Activated naive CD4-positive, alpha-beta T cell (primary cell): ENCODE results near the gene TAF13.

Source experiments
- DNase-seq, 4 experiments: peaks; one replicate each; lab custom pipeline; 2025; lab: John Stamatoyannopoulos, UW

Gene TAF13

GRCh38 chr1:109075531-109076490, at the start of gene TAF13:
TSS of gene TAF13 (minus strand) at chr1:109076003. CDS start at chr1:109075947, 56 bp downstream.
- DNase-seq: peak; percentile 50 to 81 (median 66)

- DNase-seq: no peak
Observed at GRCh38 chr1:109120356-109120755, 44.6 kb upstream of the TAF13 start.

GRCh38 chr1:109118089-109118488, 42.3 kb upstream of the TAF13 start:
- no peak for DNase-seq

GRCh38 chr1:109116286-109116685, 40.5 kb upstream of the TAF13 start:
- no peak for DNase-seq

- DNase-seq: no peak
Observed at GRCh38 chr1:109115685-109116084, 39.9 kb upstream of the TAF13 start.

GRCh38 chr1:109114342-109114674, 38.5 kb upstream of the TAF13 start:
- no peak for DNase-seq

- peak; percentile 31 to 74 (median 42) for DNase-seq
Observed at GRCh38 chr1:109113590-109114341, 38.0 kb upstream of the TAF13 start, which contains the start of gene ELAPOR1. TSS of gene ELAPOR1 (plus strand) at chr1:109114115. CDS start at chr1:109114184, 69 bp downstream.

GRCh38 chr1:109112652-109113285, 37.0 kb upstream of the TAF13 start:
- peak; percentile 64 to 87 (median 82) for DNase-seq

GRCh38 chr1:109112056-109112651, 36.4 kb upstream of the TAF13 start:
- no peak for DNase-seq

- DNase-seq: no peak
Observed at GRCh38 chr1:109111386-109112055, 35.7 kb upstream of the TAF13 start.

GRCh38 chr1:109109906-109110305, 34.1 kb upstream of the TAF13 start:
- no peak for DNase-seq

- DNase-seq: no peak
Observed at GRCh38 chr1:109107785-109108184, 32.0 kb upstream of the TAF13 start.

GRCh38 chr1:109105881-109106280, 30.1 kb upstream of the TAF13 start:
- DNase-seq: no peak

GRCh38 chr1:109104364-109105151, 28.8 kb upstream of the TAF13 start:
- no peak for DNase-seq

- peak; percentile 93 to 96 (median 95) for DNase-seq
Observed at GRCh38 chr1:109099938-109100773, 24.4 kb upstream of the TAF13 start.

GRCh38 chr1:109096120-109096519, 20.3 kb upstream of the TAF13 start:
- DNase-seq: no peak

- DNase-seq: no peak
Observed at GRCh38 chr1:109095631-109096030, 19.8 kb upstream of the TAF13 start.

GRCh38 chr1:109094871-109095270, 19.1 kb upstream of the TAF13 start:
- DNase-seq: no peak

- no peak for DNase-seq
Observed at GRCh38 chr1:109094377-109094803, 18.6 kb upstream of the TAF13 start.

GRCh38 chr1:109091839-109092193, 16.0 kb upstream of the TAF13 start:
- no peak for DNase-seq
